ENCODE data around the gene CLEC1B. TPM values are rescaled to one million over a fixed set of nuclear protein-coding genes. Genes with fewer than 3 reads are reported as not detected.
A peak's percentile ranks its signal among the peaks of the same experiment; 100 is the strongest.
"Not testable (repeated sequence)": the region's sequence is repeated elsewhere in the genome, so short reads cannot be mapped to it uniquely, and the experiment has no call there.

Gene CLEC1B
- total RNA-seq, 1 donor from 2014 or later: not detected

- no peaks in the 10 kb centered on the region for H3K36me3 Mint-ChIP-seq (ENCODE audit: unreplicated experiment)
- TF ChIP-seq, protein P1, sequence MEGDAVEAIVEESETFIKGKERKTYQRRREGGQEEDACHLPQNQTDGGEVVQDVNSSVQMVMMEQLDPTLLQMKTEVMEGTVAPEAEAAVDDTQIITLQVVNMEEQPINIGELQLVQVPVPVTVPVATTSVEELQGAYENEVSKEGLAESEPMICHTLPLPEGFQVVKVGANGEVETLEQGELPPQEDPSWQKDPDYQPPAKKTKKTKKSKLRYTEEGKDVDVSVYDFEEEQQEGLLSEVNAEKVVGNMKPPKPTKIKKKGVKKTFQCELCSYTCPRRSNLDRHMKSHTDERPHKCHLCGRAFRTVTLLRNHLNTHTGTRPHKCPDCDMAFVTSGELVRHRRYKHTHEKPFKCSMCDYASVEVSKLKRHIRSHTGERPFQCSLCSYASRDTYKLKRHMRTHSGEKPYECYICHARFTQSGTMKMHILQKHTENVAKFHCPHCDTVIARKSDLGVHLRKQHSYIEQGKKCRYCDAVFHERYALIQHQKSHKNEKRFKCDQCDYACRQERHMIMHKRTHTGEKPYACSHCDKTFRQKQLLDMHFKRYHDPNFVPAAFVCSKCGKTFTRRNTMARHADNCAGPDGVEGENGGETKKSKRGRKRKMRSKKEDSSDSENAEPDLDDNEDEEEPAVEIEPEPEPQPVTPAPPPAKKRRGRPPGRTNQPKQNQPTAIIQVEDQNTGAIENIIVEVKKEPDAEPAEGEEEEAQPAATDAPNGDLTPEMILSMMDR (IDR thresholded peaks at IDR 0.05; ENCODE audit: partially characterized antibody, unreplicated experiment): no peak
- H3K27ac Mint-ChIP-seq (ENCODE audit: unreplicated experiment): no peak overlapping the region
Observed at GRCh38 chr12:9961901-9962300, 37.0 kb downstream of the CLEC1B start.

DNA sequence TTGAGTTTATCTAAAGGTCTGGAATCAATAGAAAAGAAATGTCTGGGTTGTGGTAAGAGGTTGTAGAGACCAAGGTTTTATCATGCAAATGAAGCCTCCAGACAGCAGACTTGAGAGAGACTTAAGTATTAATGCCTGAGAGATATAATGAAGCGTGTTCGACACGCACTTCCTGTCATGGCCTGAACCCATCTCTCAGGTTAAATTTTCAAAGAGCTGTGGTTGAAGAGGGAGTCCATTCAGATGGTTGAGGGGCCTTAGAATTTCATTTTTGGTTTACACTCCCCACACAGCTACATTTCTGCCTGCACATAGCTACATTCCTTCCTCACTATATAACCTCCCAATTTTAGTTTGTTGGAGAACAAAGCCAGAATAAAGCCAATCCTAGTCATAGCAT, 37.8 kb downstream of the CLEC1B start:
- DNase-seq: no peak
- no peak overlapping the region for H3K4me3 Mint-ChIP-seq (ENCODE audit: unreplicated experiment)
- H3K36me3 Mint-ChIP-seq (ENCODE audit: unreplicated experiment): no peaks in the 10 kb centered on the region
- TF ChIP-seq, protein P1 (IDR thresholded peaks at IDR 0.05; ENCODE audit: partially characterized antibody, unreplicated experiment): no peak
- peaks cover 9% of the 10 kb centered on the region for H3K4me1 Mint-ChIP-seq (ENCODE audit: low read depth, unreplicated experiment)
- no peaks in the 10 kb centered on the region for H3K27me3 Mint-ChIP-seq (ENCODE audit: unreplicated experiment)
- no peak overlapping the region for H3K27ac Mint-ChIP-seq (ENCODE audit: unreplicated experiment)
- no peaks in the 10 kb centered on the region for H3K9me3 Mint-ChIP-seq (ENCODE audit: unreplicated experiment)

More at GRCh38 chr12:9961901-9962300, 37.0 kb downstream of the CLEC1B start:
- DNase-seq: no peak
- Mint-ChIP-seq H3K9me3 (ENCODE audit: unreplicated experiment) (peaks cover 1% of the 10 kb centered on the region), H3K27me3 (ENCODE audit: unreplicated experiment) (no peaks in the 10 kb centered on the region), H3K4me3 (ENCODE audit: unreplicated experiment) (no peak overlapping the region), H3K4me1 (ENCODE audit: low read depth, unreplicated experiment) (peaks cover 9% of the 10 kb centered on the region)

- Mint-ChIP-seq H3K4me1 (ENCODE audit: low read depth, unreplicated experiment) (peaks cover 9% of the 10 kb centered on the region), H3K4me3 (ENCODE audit: unreplicated experiment) (no peak overlapping the region), H3K9me3 (ENCODE audit: unreplicated experiment) (no peaks in the 10 kb centered on the region), H3K27ac (ENCODE audit: unreplicated experiment) (no peak overlapping the region), H3K27me3 (ENCODE audit: unreplicated experiment) (no peaks in the 10 kb centered on the region), H3K36me3 (ENCODE audit: unreplicated experiment) (no peaks in the 10 kb centered on the region)
- TF ChIP-seq, protein P1 (IDR thresholded peaks at IDR 0.05; ENCODE audit: partially characterized antibody, unreplicated experiment): no peak
- DNase-seq: no peak
Observed at GRCh38 chr12:9960590-9960989, 38.3 kb downstream of the CLEC1B start.

- TF ChIP-seq, protein P1 (IDR thresholded peaks at IDR 0.05; ENCODE audit: partially characterized antibody, unreplicated experiment): no peak
- Mint-ChIP-seq H3K4me3 (ENCODE audit: unreplicated experiment) (no peak overlapping the region), H3K9me3 (ENCODE audit: unreplicated experiment) (no peaks in the 10 kb centered on the region)
Observed at GRCh38 chr12:9957834-9958233, 41.1 kb downstream of the CLEC1B start.

GRCh38 chr12:9952954-9953729, 45.8 kb downstream of the CLEC1B start:
- not testable (repeated sequence) for H3K27ac Mint-ChIP-seq (ENCODE audit: unreplicated experiment); H3K9me3 Mint-ChIP-seq (ENCODE audit: unreplicated experiment); H3K4me3 Mint-ChIP-seq (ENCODE audit: unreplicated experiment); H3K4me1 Mint-ChIP-seq (ENCODE audit: low read depth, unreplicated experiment); H3K27me3 Mint-ChIP-seq (ENCODE audit: unreplicated experiment); H3K36me3 Mint-ChIP-seq (ENCODE audit: unreplicated experiment)
- DNase-seq: peak; percentile 21

More at GRCh38 chr12:9957834-9958233, 41.1 kb downstream of the CLEC1B start:
- DNase-seq: no peak
- H3K36me3 Mint-ChIP-seq (ENCODE audit: unreplicated experiment): no peaks in the 10 kb centered on the region
- H3K4me1 Mint-ChIP-seq (ENCODE audit: low read depth, unreplicated experiment): peaks cover 8% of the 10 kb centered on the region
- H3K27ac Mint-ChIP-seq (ENCODE audit: unreplicated experiment): no peak overlapping the region
- H3K27me3 Mint-ChIP-seq (ENCODE audit: unreplicated experiment): no peaks in the 10 kb centered on the region

Measured in glutamatergic neuron (in vitro differentiated cells).